Adipocyte (in vitro differentiated cells): ENCODE measurements around the gene EVA1C.

Experiments
- DNase-seq: peaks from one replicate; pipeline ENCODE4 v3.0.0-alpha.2; 2015; ENCODE audit warnings: low read depth
- H3K27me3 ChIP-seq: replicated peaks from 2 replicates; pipeline ENCODE4 v1.7.0; 2013; ENCODE audit warnings: mild to moderate bottlenecking, low read length, moderate library complexity; ENCODE audit not compliant: control insufficient read depth, insufficient read depth
- H3K36me3 ChIP-seq: 2 replicates; pipeline ENCODE4 v1.7.0; 2013; ENCODE audit warnings: low read length, mild to moderate bottlenecking, moderate library complexity; ENCODE audit not compliant: control insufficient read depth, insufficient read depth, severe bottlenecking
- H3K4me1 ChIP-seq: 2 replicates; pipeline ENCODE4 v1.7.0; 2013; ENCODE audit warnings: mild to moderate bottlenecking, low read length, moderate library complexity; ENCODE audit not compliant: control insufficient read depth, insufficient read depth
- H3K4me3 ChIP-seq: 2 replicates; pipeline ENCODE4 v1.7.0; 2013; ENCODE audit warnings: mild to moderate bottlenecking, low read length, moderate library complexity
- H3K9ac ChIP-seq: 2 replicates; pipeline ENCODE4 v1.7.0; 2013; ENCODE audit warnings: mild to moderate bottlenecking, low read length, moderate library complexity
- H3K9me3 ChIP-seq: 2 replicates; pipeline ENCODE4 v1.7.0; 2013; ENCODE audit warnings: mild to moderate bottlenecking, low read length, moderate library complexity; ENCODE audit not compliant: control insufficient read depth

Gene EVA1C

DNA sequence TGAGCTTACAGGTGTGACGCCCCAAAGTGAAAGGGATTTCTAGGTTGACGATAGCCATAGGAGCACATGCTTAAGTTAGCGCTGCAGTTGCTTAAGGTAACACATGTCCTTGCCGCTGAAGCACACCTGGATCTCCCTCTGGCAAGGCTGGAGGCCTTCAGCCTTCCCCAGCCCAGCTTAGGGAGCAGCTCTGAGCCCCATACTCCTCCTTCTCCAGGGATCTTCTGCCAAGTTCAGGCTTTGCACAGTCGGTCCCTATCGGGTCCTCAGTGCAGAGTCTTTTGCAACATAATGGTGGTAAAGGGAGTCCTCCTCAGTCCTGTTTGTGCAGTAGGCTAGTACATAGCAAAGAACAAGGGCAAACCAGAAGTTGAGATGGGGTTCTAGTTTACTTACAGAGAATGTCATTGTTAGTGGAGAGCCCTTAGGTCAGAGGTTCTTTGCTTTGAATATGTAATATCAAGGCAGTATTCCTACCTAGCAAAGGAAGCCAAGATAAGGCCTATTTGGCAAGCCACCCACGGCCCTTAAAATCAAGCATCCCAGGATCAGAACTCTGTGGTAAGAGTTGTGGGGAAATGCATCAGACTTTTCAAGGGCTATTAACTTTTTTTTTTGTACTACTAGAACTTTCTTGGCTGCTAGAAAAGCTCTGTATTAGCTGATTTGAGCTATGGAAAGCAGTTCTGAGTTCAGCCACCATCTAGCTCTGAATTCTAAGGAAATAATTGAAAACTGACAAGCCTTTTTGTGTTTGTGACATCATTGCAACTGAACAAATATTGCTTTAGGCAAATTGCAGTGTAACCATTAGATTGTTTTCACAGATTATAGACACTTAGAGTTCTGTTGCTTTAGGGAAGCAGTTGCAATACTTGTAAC lies 1.4 kb downstream of the EVA1C start:
- H3K27me3 ChIP-seq: no peaks in the 10 kb centered on the region
- H3K36me3 ChIP-seq: peaks cover 3% of the 10 kb centered on the region
- H3K9ac ChIP-seq: peak overlapping the region; percentile 96
- peak overlapping the region; percentile 90 for H3K4me3 ChIP-seq
- peaks cover 39% of the 10 kb centered on the region for H3K4me1 ChIP-seq
- H3K9me3 ChIP-seq: no peaks in the 10 kb centered on the region
- DNase-seq: peak; percentile 75

DNA sequence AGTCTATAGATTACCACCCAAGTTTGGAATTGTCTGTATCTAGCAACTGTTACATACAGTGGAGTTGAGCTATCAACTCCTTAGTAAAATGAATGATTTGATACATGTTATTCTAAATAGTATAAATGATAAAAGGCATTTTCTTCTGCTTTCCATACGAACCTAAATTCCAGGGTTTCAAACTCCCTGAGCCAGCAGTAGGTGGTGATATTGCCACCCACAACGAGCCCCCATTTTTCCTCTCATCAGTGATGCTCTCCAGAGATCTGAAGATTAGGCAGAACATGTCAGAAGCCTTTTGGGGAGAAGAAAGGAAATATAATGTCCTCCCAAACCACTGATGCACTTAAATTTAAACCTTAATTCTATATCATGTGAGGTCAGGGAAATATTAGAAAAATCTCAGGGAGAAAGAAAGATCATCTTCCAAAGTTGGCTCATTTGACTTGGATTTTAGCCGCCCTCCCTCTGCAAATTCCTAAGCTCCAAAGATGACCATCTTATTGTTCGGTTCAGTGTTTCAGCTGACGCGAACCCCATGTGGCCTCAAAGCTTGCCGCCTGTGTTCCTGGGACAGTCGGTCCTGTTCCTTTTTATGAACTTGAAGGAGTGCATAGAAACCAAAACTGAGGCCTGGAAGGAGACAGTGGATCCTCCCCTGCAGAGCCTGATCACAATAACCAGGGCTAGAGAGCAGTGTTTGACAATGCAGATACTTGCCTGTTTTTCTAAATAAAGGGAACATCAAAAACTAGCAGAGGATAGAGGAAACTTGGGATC lies 2.3 kb downstream of the EVA1C start:
- Histone ChIP-seq H3K9ac (peak overlapping the region; percentile 96), H3K36me3 (peaks cover 3% of the 10 kb centered on the region), H3K27me3 (no peaks in the 10 kb centered on the region), H3K4me1 (peaks cover 39% of the 10 kb centered on the region), H3K4me3 (peak overlapping the region; percentile 90), H3K9me3 (no peaks in the 10 kb centered on the region)
- DNase-seq: peak; percentile 68

DNA sequence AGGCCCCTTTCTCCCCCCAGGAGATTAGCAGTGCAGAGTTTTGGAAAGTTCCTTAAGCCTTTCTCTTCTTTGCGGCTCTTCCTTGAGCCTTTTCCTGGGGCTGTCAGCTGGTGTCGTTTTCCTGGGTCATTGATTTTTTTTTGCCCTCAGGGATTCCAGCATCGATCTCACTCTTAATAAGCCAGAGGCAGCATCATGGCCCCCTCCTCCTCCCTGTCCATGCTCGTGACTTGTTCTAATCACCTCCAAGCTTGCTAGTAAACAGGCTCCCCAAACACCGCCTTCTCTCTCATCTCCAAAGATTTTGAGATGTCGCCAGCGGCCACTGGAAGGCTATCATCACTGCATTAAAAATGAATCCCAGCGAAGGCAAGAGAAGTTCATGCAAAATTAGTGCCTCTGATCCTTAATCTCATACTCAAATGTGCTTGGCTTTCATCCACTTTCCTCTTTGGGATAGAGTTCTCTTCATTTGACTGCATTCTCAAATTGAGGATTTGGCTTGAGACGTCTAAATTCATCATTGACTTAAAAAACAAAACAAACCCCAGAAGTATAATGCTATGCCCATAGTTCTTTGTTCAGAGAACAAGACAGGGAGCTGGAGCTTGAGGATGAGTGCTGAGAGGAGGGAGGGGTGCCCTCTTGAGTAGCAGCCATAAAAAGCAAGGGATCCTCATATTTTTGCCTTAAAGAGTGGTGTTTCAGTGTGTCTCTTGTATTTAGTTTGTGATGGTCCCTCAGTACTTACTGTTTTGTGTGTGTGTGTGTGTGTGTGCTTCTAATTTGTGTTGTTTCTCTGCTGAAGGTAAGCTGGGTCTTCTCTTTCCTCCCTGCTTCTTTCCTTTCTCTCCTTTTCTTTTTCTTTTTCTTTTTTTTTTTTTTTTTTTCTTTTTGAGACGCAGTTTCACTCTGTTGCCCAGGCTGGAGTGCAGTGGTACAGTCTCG lies 3.2 kb downstream of the EVA1C start:
- Histone ChIP-seq H3K9me3 (no peaks in the 10 kb centered on the region), H3K4me1 (peaks cover 39% of the 10 kb centered on the region), H3K36me3 (peaks cover 3% of the 10 kb centered on the region), H3K27me3 (no peaks in the 10 kb centered on the region), H3K9ac (peak overlapping the region; percentile 96), H3K4me3 (peak overlapping the region; percentile 90)
- DNase-seq: no peak

GRCh38 chr21:32418146-32418545 lies 5.6 kb downstream of the EVA1C start:
- DNase-seq: no peak
- no peak overlapping the region for H3K9ac ChIP-seq
- peaks cover 7% of the 10 kb centered on the region for H3K9me3 ChIP-seq
- H3K36me3 ChIP-seq: peaks cover 3% of the 10 kb centered on the region
- H3K4me3 ChIP-seq: no peak overlapping the region
- H3K27me3 ChIP-seq: no peaks in the 10 kb centered on the region
- peaks cover 31% of the 10 kb centered on the region for H3K4me1 ChIP-seq

DNA sequence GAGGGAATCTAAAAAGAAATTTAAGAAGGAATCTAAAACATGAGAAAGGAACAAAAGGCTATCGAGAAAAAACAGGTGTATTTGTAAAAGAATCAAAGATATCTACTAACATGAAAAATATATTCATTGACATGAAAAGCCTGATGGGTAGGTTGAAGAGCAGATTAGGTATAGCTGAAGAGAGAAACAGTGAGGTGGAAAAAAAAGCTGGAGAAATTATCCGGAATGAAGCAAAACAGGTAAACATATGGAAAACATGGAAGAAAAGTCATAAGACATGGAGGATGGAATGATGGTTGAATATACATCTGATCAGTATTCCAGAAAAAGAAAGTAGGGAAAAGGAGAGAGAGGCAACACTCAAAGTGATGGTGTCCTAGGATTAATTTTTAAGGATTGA lies 9.6 kb downstream of the EVA1C start:
- H3K4me3 ChIP-seq: no peak overlapping the region
- H3K36me3 ChIP-seq: peaks cover 3% of the 10 kb centered on the region
- H3K9ac ChIP-seq: no peak overlapping the region
- no peaks in the 10 kb centered on the region for H3K27me3 ChIP-seq
- peaks cover 32% of the 10 kb centered on the region for H3K4me1 ChIP-seq
- H3K9me3 ChIP-seq: peaks cover 7% of the 10 kb centered on the region
- DNase-seq: no peak

DNA sequence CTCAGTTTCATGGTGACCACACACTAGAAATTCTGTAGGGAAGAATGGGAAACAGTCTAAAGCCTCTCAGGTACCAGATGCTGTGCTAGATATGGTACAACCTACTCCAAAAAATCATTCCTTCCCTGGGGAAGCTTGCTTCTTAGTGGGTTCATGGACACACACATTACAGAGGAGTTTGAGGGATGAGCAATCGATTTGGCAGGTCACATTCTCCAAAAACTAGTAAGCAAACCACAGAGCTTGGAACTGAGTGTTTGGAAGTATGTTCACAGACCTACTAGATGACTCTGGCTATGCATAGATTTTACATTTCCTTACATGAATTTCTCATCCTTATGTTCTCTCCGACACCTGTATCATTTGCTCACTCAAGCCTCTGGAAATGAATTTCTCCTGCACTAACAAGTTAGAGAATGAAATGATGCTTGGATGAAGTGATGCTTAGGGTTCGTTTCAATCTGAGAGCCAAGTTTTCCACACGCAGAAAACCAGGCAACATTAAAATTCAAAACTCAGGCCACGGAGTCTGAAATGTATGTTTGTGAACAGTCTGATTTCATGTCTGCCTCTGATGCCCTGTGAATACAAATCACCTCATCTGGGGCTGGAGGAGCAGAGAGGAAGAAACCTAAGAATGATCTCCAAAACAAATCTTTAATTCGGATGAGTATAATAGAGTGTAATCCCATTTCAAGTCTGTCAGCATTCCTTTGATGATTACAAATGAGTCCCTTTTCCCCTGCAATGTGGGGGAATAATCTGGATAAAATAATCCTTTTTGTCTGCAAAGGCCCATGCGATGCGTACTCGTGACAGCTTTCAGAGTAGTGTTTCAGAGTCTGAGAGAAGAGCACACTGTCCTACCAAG lies 11.0 kb downstream of the EVA1C start:
- H3K4me3 ChIP-seq: no peak overlapping the region
- DNase-seq: peak; percentile 54
- H3K9me3 ChIP-seq: peaks cover 7% of the 10 kb centered on the region
- no peaks in the 10 kb centered on the region for H3K27me3 ChIP-seq
- H3K4me1 ChIP-seq: peaks cover 36% of the 10 kb centered on the region
- no peak overlapping the region for H3K9ac ChIP-seq
- H3K36me3 ChIP-seq: no peaks in the 10 kb centered on the region

DNA sequence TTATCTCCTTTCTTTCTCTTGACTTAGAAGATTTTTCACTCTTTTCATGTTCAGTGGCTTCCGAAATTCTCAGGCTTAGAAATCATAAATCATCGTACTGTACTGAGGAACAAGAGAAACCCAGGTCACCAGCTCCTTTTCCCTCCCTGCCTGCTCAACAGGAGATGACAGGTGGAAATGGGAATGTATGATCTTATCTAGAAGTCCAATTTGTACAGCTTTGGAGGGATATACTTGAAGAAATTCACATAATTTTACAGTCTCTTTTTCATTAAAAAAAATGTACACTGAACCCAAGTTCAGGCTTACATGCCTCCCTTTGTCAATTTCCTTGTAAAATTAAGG lies 11.7 kb downstream of the EVA1C start:
- Histone ChIP-seq H3K9ac (no peak overlapping the region), H3K4me1 (peaks cover 36% of the 10 kb centered on the region), H3K27me3 (no peaks in the 10 kb centered on the region), H3K4me3 (no peak overlapping the region), H3K36me3 (no peaks in the 10 kb centered on the region), H3K9me3 (peaks cover 7% of the 10 kb centered on the region)
- DNase-seq: no peak

DNA sequence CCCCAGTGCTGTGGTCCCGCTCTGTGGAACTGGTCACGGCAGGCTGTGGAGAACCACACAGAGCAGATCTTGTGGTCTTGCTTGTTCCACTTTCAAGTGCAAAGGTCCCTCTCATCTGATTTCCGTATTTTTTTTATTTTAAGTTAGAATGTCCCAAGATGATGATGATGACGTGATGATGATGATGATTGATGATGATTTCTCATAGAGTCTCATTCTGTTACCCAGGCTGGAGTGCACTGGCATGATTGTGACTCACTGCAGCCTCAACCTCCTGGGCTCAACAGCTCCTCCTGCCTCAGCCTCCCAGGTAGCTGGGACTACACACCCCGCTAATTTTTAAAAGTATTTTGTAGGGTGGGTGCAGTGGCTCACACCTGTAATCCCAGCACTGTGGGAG lies 12.2 kb downstream of the EVA1C start:
- Histone ChIP-seq H3K9me3 (peaks cover 7% of the 10 kb centered on the region), H3K9ac (no peak overlapping the region), H3K27me3 (no peaks in the 10 kb centered on the region), H3K4me3 (no peak overlapping the region), H3K36me3 (no peaks in the 10 kb centered on the region), H3K4me1 (peaks cover 36% of the 10 kb centered on the region)
- no peak for DNase-seq

GRCh38 chr21:32425628-32426027 lies 13.1 kb downstream of the EVA1C start:
- peaks cover 36% of the 10 kb centered on the region for H3K4me1 ChIP-seq
- H3K4me3 ChIP-seq: no peak overlapping the region
- DNase-seq: no peak
- no peaks in the 10 kb centered on the region for H3K27me3 ChIP-seq
- H3K9me3 ChIP-seq: peaks cover 7% of the 10 kb centered on the region
- no peaks in the 10 kb centered on the region for H3K36me3 ChIP-seq
- no peak overlapping the region for H3K9ac ChIP-seq

- Histone ChIP-seq H3K36me3 (no peaks in the 10 kb centered on the region), H3K9ac (no peak overlapping the region), H3K4me1 (peaks cover 36% of the 10 kb centered on the region), H3K27me3 (no peaks in the 10 kb centered on the region), H3K9me3 (peaks cover 7% of the 10 kb centered on the region), H3K4me3 (no peak overlapping the region)
- no peak for DNase-seq
These were observed 13.6 kb downstream of the EVA1C start for GRCh38 chr21:32426066-32426465.
